Natural killer cell treated with Interleukin-12 subunit alpha and Interleukin-12 subunit beta and Interleukin-15 and Interleukin-18, amount 100 ng/mL, for 72 hours (primary cell): ENCODE data around the gene CEP68. TPM values are rescaled to one million over a fixed set of nuclear protein-coding genes. Genes with fewer than 3 reads are reported as not detected.
A peak's percentile ranks its signal among the peaks of the same experiment; 100 is the strongest.

ENCODE experiments used
- ATAC-seq, 2 donors: fragments of 150-1000 bp; cut with Tn5 transposase in 1 of 2; sonication (Bioruptor Pico), chemical (Tn5 transposase) in 1 of 2; 2 replicates each; pipeline ENCODE4 v1.10.0; 2021
- DNase-seq: peaks from one replicate; pipeline ENCODE4 v3.0.0; 2022; ENCODE audit warnings: low spot score
- H3K27ac Mint-ChIP-seq, 2 donors: 1 replicate in 1 of 2; 2 replicates in 1 of 2; pipeline ENCODE4 v1.8.0; 2022; ENCODE audit warnings: mixed read lengths in 2 of 2, mild to moderate bottlenecking in 1 of 2, moderate library complexity in 1 of 2
- H3K27me3 Mint-ChIP-seq, 2 donors: 1 replicate in 1 of 2; 2 replicates in 1 of 2; pipeline ENCODE4 v1.8.0; 2022; ENCODE audit warnings: mixed read lengths in 2 of 2
- H3K36me3 Mint-ChIP-seq: one replicate; pipeline ENCODE4 v1.8.0; 2022; ENCODE audit warnings: mixed read lengths
- H3K4me1 Mint-ChIP-seq, 2 donors: 1 replicate in 1 of 2; 2 replicates in 1 of 2; pipeline ENCODE4 v1.8.0; 2022; ENCODE audit warnings: low read depth in 2 of 2, mixed read lengths in 2 of 2, mild to moderate bottlenecking in 1 of 2
- H3K4me3 Mint-ChIP-seq: one replicate; pipeline ENCODE4 v1.8.0; 2022; ENCODE audit warnings: mixed read lengths
- H3K9me3 Mint-ChIP-seq: 2 replicates; pipeline ENCODE4 v1.8.0; 2022; ENCODE audit warnings: mixed read lengths
- total RNA-seq, 2 donors: library from RNA; stranded (reverse); gene quantifications; one replicate each; pipeline ENCODE4 v1.2.3, GENCODE V29; 2022

CEP68 gene
- total RNA-seq, 2 donors from 2014 or later: 2.0 to 2.3 TPM

DNA sequence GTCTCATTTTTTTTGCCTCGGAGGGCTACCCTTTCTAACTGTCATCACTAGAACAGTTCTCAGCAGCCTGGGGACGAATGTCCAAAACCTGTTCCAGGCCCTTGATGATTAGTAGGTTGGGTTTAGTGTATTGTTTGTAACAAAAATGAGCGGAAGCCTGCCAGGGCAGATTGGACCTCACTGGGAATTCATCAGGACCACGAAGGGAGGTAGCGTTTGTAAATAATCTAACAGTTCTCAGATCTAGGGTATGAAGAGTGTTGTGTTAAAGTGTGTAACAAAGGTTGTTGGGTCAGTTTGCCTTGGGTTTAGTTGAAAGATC is 799 bp downstream of the CEP68 start:
- Mint-ChIP-seq H3K27me3 (no peaks in the 10 kb centered on the region), H3K36me3 (no peaks in the 10 kb centered on the region), H3K4me1 (peaks cover 30 to 40% of the 10 kb centered on the region in 2 donors), H3K9me3 (no peaks in the 10 kb centered on the region), H3K27ac (peak overlapping the region; percentile 25 to 57), H3K4me3 (peak overlapping the region; percentile 96)
- DNase-seq (no peak), ATAC-seq (no peak)

DNA sequence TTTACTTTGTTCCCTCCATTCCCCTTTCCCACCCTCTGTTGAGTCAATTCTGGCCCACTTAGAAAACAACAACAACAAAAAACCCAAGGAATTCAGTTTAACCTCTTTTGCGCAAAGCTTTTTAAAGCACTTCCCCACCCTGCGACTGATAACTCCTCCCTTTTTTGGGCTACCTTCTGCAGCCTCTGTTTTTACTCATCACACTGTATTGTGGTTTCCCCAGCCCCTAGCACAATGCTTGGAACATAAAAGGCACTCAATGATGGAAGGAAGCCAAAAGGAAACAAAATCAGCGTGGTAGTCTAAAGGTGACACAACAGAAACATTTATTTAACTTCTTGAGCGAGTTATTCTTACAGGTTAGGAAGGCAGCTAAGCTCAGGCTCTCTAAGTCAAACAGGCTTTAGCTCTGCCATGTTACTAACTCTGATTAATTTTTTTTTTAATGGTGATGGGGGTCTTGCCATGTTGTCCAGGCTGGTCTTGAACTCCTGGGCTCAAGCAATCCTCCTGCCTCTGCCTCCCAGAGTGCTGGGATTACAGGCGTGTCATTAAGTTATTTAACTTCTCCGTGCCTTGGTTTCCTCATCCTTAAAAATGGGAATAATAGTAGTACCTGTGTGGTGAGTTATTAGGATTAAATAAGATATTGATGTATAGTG is 1.3 kb downstream of the CEP68 start:
- peak in 1 of 2 donors; percentile 45 for ATAC-seq
- DNase-seq: no peak
- Mint-ChIP-seq H3K36me3 (no peaks in the 10 kb centered on the region), H3K4me3 (peak overlapping the region; percentile 96), H3K4me1 (peaks cover 30 to 40% of the 10 kb centered on the region in 2 donors), H3K27ac (peak overlapping the region; percentile 25 to 57), H3K9me3 (no peaks in the 10 kb centered on the region), H3K27me3 (no peaks in the 10 kb centered on the region)

DNA sequence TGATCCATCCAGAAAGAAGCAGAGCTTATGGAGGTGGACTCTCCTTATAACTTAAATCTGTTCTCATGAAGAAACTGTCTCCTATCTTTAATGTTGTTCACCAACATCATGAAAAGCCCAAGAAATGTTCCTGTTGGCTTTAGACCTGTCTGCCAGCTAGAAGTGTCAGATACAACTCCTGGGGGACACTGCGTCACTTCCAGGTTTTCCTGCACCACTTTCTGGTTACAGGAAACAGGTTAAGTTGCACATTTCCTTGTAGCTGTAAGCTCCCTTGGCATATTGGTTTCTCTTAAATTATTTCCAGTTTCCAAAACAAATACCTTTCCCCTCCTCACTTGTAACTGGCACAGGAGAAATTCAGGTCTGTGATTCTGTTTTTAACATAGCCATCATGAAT is 2.9 kb downstream of the CEP68 start:
- no peaks in the 10 kb centered on the region for H3K36me3 Mint-ChIP-seq
- DNase-seq: no peak
- H3K9me3 Mint-ChIP-seq: no peaks in the 10 kb centered on the region
- H3K27me3 Mint-ChIP-seq: no peaks in the 10 kb centered on the region
- no peak for ATAC-seq
- H3K27ac Mint-ChIP-seq: peak overlapping the region in 1 of 2 donors; percentile 22
- H3K4me1 Mint-ChIP-seq: peaks cover 26 to 28% of the 10 kb centered on the region in 2 donors
- H3K4me3 Mint-ChIP-seq: no peak overlapping the region

DNA sequence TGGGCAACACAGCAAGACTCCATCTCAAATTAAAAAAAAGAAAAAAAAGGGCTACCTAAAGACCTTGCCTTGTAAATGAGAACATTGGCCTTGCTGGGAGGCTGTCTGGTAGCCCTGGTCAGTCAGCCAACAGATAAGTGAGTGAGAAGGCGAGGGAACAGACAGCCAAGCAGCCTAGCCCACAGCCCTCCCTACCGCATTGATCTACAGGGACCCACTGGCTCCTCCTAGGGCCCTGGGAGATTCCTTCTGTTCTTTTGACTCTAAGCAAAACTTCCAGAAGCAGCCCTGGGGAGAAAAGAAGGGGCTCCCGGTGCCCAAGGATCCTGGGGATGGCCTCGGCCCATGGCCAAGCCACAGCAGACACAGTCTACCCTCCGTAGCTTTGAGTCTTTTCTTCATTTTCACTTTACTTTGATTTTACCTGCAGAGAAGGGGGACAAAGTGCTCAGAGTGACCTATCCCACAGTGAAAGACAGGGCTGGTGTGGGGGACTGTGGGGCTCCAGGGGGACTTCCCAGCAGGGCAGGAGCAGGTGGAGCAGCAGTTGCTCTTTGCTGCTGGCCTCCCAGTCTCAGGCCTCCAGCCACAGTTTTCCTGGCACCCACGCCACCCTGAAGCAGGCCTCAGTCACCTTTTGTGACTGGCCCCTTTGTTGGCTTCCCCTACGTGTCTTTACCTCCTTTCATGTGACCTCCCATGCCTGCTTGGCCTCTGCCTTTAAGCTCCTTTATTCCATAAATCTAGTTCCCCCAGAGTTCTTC is 5.1 kb downstream of the CEP68 start:
- no peak overlapping the region for H3K27ac Mint-ChIP-seq
- H3K27me3 Mint-ChIP-seq: no peaks in the 10 kb centered on the region
- ATAC-seq (no peak), DNase-seq (no peak)
- H3K4me1 Mint-ChIP-seq: peaks cover 21 to 24% of the 10 kb centered on the region in 2 donors
- H3K36me3 Mint-ChIP-seq: no peaks in the 10 kb centered on the region
- H3K9me3 Mint-ChIP-seq: no peaks in the 10 kb centered on the region
- H3K4me3 Mint-ChIP-seq: no peak overlapping the region

DNA sequence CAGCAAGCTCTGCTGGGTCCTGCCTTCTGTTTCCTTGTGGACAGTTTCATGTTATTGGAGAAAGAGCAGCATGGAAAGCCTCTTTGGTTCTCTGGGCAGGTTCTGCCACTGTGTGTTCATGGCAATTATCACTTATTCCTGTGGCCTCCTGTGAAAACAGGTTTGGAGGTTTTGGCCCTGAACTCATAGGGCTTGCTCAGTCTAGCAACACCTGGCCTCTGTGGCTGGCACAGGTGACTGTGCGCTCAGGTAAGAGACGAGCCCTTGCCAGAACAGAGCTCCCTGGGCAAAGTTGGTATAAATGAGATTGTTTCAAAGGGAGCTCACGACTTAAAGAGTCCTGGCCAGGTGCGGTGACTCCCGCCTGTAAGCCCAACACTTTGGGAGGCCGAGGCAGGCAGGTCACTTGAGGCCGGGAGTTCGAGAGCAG is 5.7 kb downstream of the CEP68 start:
- Mint-ChIP-seq H3K36me3 (no peaks in the 10 kb centered on the region), H3K4me3 (no peak overlapping the region), H3K9me3 (no peaks in the 10 kb centered on the region), H3K27me3 (no peaks in the 10 kb centered on the region), H3K27ac (no peak overlapping the region), H3K4me1 (peaks cover 19 to 23% of the 10 kb centered on the region in 2 donors)
- ATAC-seq: no peak
- DNase-seq: no peak

DNA sequence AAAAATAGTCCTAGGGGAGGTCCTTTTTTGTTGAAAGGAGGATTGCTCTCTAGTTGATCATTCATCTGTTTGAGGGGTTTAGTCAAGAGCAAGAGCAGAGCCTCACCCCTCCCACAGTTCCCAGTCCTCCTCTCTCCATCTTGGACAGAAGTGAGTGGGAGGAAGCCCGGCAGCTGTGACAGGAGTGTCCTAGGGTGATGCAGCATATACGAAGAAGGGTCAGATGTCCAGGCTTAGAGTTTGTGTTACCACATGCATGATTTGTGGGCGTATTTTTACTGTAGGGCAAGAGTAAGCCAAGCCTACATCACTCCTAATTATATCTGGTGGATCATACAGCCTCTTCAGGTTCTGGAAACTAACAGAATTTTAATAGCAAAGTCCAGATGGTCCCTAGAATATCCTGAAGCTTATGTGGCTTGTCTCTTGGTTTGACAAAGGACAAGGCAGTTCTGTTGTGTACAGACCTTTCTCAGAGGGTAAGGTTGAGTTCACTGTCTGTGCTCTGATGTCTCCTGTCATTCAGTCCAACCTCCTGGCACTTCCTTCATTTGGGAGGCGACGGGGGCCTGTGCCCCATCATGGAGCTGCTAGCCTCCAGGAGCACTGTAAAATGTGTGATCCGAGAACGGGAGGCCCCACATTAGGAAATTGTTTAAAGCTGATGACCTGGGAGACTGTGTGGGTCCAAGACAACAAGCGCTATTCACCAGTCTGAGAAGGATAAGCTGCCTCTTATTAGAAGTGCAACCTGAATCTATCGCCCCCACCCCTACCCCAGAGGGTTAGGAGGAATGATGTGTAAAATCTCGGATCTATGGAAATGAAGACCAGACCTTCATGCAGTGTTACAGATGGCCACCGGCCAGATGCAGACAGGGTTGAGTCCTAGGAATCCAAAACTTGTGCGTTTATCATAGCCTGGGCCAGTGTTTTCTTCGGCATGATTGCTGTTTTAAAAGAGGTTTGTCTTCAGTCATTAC is 6.9 kb downstream of the CEP68 start:
- peaks cover 8 to 14% of the 10 kb centered on the region in 2 donors for H3K4me1 Mint-ChIP-seq

DNA sequence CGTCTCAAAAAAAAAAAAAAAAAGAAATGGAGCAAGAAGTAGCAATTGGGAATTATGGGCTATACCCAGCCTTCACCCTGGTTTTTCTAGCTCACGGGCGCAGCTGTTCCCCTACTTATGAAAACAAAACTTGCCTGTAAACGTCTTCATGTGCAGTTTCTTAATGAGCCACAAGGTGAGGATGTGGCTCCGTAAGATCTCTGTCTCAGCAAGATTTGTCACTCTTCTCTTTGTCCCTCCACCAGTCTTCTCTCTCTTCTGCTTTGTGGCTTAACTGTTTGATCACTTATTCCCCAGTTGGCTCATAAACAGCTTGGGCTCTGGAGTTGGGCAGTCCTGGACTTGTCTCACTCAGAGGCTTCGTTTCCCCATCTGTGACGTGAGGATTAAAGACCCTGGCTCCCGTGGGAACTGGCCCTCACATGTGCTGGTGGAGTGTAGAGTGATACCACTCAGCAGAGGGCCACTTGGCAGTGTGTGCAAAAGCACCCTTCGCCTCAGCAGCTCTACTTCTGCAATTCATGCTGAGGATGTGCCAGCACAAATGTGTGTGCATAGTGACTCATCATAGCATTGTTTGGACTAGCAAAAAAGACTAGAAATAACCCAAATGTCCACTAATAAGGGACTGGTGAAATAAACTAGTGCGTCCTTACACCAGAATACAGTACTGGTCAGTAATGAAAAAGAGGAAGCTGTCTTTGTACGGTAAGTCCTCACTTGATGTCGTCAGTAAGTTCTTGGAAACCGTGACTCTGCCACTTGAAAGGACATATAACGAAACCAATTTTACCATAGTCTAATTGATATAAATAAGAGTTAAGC is 8.7 kb downstream of the CEP68 start:
- ATAC-seq: peak; percentile 68 to 75
- Mint-ChIP-seq H3K9me3 (no peaks in the 10 kb centered on the region), H3K27me3 (no peaks in the 10 kb centered on the region), H3K4me3 (peak overlapping the region; percentile 49), H3K36me3 (no peaks in the 10 kb centered on the region), H3K27ac (peak overlapping the region; percentile 76 to 78), H3K4me1 (peaks cover 10 to 17% of the 10 kb centered on the region in 2 donors)
- DNase-seq: peak; percentile 65

More for the DNA sequence above, 6.9 kb downstream of the CEP68 start:
- Mint-ChIP-seq H3K27ac (no peak overlapping the region), H3K27me3 (no peaks in the 10 kb centered on the region), H3K9me3 (no peaks in the 10 kb centered on the region), H3K36me3 (no peaks in the 10 kb centered on the region), H3K4me3 (no peak overlapping the region)
- no peak for ATAC-seq
- no peak for DNase-seq

DNA sequence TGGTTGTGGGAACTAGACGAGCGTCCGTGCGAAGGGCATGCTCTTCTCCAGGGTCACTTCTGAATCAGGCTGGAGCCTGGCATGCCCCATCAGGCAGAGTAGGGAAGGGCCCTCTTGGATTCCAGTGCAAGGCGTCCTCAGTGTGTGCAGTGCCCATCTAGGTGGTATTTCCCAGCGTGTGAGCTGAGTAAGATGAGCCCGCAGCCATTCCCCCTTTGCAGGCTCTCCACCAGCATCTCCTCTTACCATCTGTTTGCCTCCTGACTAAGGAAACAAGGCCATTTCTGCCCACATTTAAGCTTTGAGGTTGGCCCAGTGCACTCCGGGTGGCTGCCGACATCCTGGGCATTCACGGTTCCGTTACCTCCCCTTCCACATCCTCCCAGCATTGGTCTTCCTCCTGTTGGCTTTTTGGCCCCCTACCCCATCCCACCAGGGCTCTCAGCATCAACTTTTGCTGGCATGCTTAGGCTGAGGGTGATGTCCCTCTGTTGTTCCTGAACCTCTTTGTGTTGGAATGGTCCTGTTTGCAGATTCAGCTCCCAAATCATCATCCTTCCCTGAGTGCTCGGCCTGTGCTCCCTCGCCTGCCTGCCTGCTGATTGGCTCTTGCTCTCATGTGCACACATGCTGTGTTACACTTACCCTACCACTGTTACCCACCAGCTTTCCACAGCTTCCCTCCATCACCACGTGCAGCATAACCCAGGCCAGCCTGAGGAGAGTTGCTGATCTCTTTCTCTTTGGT is 11.8 kb downstream of the CEP68 start:
- Mint-ChIP-seq H3K27me3 (no peaks in the 10 kb centered on the region), H3K36me3 (no peaks in the 10 kb centered on the region), H3K4me3 (no peak overlapping the region), H3K27ac (peak overlapping the region; percentile 6 to 46), H3K9me3 (no peaks in the 10 kb centered on the region), H3K4me1 (peaks cover 10 to 19% of the 10 kb centered on the region in 2 donors)
- DNase-seq (no peak), ATAC-seq (no peak)

DNA sequence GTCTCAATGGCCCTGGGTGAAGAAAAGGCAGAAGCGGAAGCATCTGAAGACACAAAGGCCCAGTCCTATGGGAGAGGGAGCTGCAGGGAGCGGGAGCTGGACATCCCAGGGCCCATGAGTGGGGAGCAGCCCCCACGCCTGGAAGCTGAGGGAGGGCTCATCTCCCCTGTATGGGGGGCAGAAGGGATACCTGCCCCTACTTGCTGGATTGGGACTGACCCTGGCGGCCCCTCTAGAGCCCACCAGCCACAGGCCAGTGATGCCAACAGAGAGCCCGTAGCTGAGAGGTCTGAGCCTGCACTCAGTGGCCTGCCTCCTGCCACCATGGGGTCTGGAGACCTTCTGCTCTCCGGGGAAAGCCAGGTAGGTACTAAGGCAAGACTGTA is 13.2 kb downstream of the CEP68 start:
- no peaks in the 10 kb centered on the region for H3K27me3 Mint-ChIP-seq
- no peak for ATAC-seq
- H3K36me3 Mint-ChIP-seq: no peaks in the 10 kb centered on the region
- no peak overlapping the region for H3K27ac Mint-ChIP-seq
- no peaks in the 10 kb centered on the region for H3K9me3 Mint-ChIP-seq
- H3K4me3 Mint-ChIP-seq: no peak overlapping the region
- no peak for DNase-seq
- H3K4me1 Mint-ChIP-seq: peaks cover 10 to 17% of the 10 kb centered on the region in 2 donors

DNA sequence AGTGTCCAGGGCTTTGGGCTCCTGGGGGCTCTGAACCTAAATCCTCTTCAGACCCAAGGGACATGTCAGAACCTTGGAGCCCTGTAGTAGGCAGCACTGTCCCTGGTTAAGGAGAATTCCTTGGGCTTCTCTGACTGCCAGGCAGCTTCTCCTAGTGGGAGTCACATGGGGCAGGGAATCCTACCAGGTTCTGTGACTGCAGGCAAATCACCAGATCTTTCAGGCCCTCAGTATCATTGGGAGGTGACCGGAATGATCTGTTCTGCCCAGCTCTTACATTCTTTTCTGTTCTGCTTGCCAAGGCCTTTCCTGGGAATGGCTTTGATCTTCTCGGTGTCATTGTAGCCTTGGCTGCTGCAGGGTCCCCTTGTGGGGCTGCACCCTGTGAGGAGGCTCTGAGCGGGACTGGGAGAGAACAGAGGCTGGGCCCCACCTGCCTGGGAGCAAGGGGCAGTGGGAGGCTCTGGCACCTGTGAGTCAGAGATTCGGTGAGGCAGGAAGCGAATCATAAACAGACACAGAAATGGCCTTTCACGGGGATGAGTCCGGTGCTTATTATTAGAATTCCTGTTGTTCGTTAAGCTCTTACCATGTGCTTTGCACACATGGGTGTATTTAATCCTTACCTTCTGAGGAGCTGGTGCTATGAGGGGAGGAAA is 14.1 kb downstream of the CEP68 start:
- no peak for ATAC-seq
- Mint-ChIP-seq H3K27me3 (no peaks in the 10 kb centered on the region), H3K9me3 (no peaks in the 10 kb centered on the region), H3K4me3 (no peak overlapping the region), H3K27ac (peak overlapping the region in 1 of 2 donors; percentile 9), H3K4me1 (peaks cover 5 to 12% of the 10 kb centered on the region in 2 donors), H3K36me3 (no peaks in the 10 kb centered on the region)
- no peak for DNase-seq

DNA sequence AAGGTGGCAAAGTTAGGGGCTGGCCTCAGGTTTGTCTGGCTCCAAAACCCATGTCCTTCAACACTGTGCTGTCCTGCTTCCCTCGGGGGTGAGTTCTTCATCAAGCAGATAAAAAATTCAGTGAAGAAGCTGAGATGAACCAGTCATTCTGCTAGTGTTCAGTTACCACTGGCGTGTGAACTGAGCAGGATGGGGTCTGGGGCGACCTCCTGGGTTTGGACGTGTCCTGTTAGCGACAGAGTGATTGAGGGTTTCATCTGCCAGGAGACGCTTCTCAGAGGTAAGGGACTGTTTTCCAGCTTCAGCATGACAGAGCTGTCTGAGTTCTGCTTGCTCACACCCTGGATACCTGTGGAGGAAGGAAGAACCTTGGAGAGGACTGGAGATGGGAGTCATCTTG is 14.6 kb downstream of the CEP68 start:
- no peak for ATAC-seq
- Mint-ChIP-seq H3K4me3 (no peak overlapping the region), H3K4me1 (peaks cover 5 to 12% of the 10 kb centered on the region in 2 donors), H3K27me3 (no peaks in the 10 kb centered on the region), H3K27ac (peak overlapping the region in 1 of 2 donors; percentile 9), H3K9me3 (no peaks in the 10 kb centered on the region), H3K36me3 (no peaks in the 10 kb centered on the region)
- DNase-seq: no peak

DNA sequence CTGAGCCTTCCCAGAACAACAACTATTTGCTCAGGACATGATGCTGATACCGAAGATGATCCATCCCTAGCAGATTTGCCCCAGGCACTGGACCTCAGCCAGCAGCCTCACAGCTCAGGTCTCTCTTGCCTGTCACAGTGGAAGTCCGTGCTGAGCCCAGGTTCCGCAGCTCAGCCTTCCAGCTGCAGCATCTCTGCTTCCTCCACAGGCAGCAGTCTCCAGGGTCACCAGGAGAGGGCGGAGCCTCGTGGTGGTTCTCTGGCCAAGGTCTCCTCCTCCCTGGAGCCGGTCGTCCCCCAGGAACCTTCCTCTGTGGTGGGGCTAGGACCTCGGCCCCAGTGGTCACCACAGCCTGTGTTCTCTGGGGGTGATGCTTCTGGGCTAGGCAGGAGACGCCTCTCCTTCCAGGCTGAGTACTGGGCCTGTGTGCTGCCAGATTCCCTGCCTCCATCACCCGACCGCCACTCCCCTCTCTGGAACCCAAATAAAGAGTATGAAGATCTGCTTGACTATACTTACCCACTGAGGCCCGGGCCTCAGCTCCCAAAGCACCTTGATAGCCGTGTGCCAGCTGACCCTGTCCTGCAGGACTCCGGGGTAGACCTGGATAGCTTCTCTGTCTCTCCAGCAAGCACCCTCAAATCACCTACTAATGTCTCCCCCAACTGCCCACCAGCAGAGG is 15.4 kb downstream of the CEP68 start:
- H3K36me3 Mint-ChIP-seq: no peaks in the 10 kb centered on the region
- no peaks in the 10 kb centered on the region for H3K27me3 Mint-ChIP-seq
- no peak overlapping the region for H3K4me3 Mint-ChIP-seq
- peaks cover 5 to 12% of the 10 kb centered on the region in 2 donors for H3K4me1 Mint-ChIP-seq
- no peak overlapping the region for H3K27ac Mint-ChIP-seq
- H3K9me3 Mint-ChIP-seq: no peaks in the 10 kb centered on the region
- ATAC-seq (no peak), DNase-seq (no peak)
